Vagina (tissue), 2 donors: ENCODE data around the gene SPHK1. TPM values are rescaled to one million over a fixed set of nuclear protein-coding genes. Genes with fewer than 3 reads are reported as not detected.
A peak's percentile ranks its signal among the peaks of the same experiment; 100 is the strongest.

Source experiments
- DNase-seq, 2 donors: peaks; one replicate each; pipeline ENCODE4 v3.0.0-alpha.2; 2017; ENCODE audit errors: extremely low spot score in 2 of 2
- H3K27ac ChIP-seq: fragments of 200-600 bp; sonication (generic); one replicate; pipeline ENCODE4 v1.5.1; 2019
- H3K27me3 ChIP-seq: fragments of 200-600 bp; sonication (generic); one replicate; pipeline ENCODE4 v1.5.1; 2019
- H3K36me3 ChIP-seq, 2 donors: fragments of 200-600 bp; sonication (generic); one replicate each; pipeline ENCODE4 v1.5.1; 2017 to 2019
- H3K4me1 ChIP-seq: fragments of 200-600 bp; sonication (generic); one replicate; pipeline ENCODE4 v1.5.1; 2019
- H3K4me3 ChIP-seq, 2 donors: fragments of 200-600 bp; sonication (generic); 1 replicate in 1 of 2; 2 replicates in 1 of 2; pipeline ENCODE4 v1.5.1; 2016 to 2019
- H3K9me3 ChIP-seq: fragments of 200-600 bp; sonication (generic); one replicate; pipeline ENCODE4 v1.5.1; 2019
- CTCF ChIP-seq, 3 experiments: fragments of 450-650 bp in 2 of 3; fragments of 200-600 bp in 1 of 3; sonication (generic) in 1 of 3; IDR thresholded peaks; one replicate each; pipeline ENCODE4 v1.5.1; 2017 to 2019; ENCODE audit warnings: antibody characterized with exemption in 3 of 3, mild to moderate bottlenecking in 2 of 3, moderate library complexity in 2 of 3
- POLR2A ChIP-seq, 2 donors: fragments of 450-650 bp; IDR thresholded peaks; one replicate each; pipeline ENCODE4 v1.6.1; 2017; ENCODE audit warnings: antibody characterized with exemption in 2 of 2, mild to moderate bottlenecking in 2 of 2, moderate library complexity in 2 of 2
- POLR2AphosphoS5 ChIP-seq, 2 donors: sonication (generic); formaldehyde crosslinking; IDR thresholded peaks; one replicate each; pipeline ENCODE4 v1.9.0; 2017; ENCODE audit warnings: antibody characterized with exemption in 2 of 2, mild to moderate bottlenecking in 2 of 2, low read depth in 1 of 2; ENCODE audit not compliant: insufficient read depth in 1 of 2
- intact Hi-C: fragments of 100-400 bp; cut with DNase I; formaldehyde crosslinking; loops from one replicate; pipeline ENCODE4 v1.15.1; 2023
- total RNA-seq: library from RNA; depleted of rRNA; stranded (reverse); fragments of >200 nt; gene quantifications from one replicate; pipeline ENCODE4 v1.2.3, GENCODE V29; 2016

Gene SPHK1
- total RNA-seq, 1 donor from 2014 or later: 11.0 TPM

GRCh38 chr17:76415786-76416185, 31.4 kb downstream of the SPHK1 start:
- H3K27ac ChIP-seq: no peak overlapping the region
- H3K4me3 ChIP-seq: no peak overlapping the region
- no peaks in the 10 kb centered on the region for H3K36me3 ChIP-seq
- H3K4me1 ChIP-seq: peaks cover 25% of the 10 kb centered on the region
- no peak for TF ChIP-seq CTCF (IDR thresholded peaks at IDR 0.05)
- no peak for TF ChIP-seq POLR2AphosphoS5 (IDR thresholded peaks at IDR 0.05; ENCODE audit: insufficient read depth in 1 of 2, low read depth in 1 of 2)
- no peak for TF ChIP-seq POLR2A (IDR thresholded peaks at IDR 0.05)
- H3K9me3 ChIP-seq: no peaks in the 10 kb centered on the region
- intact Hi-C loops: no loop called here
- no peaks in the 10 kb centered on the region for H3K27me3 ChIP-seq
- DNase-seq: no peak

- intact Hi-C loops: no loop called here
- no peak for DNase-seq
- Histone ChIP-seq H3K4me3 (no peak overlapping the region), H3K4me1 (peaks cover 29% of the 10 kb centered on the region), H3K27me3 (no peaks in the 10 kb centered on the region), H3K36me3 (no peaks in the 10 kb centered on the region), H3K9me3 (no peaks in the 10 kb centered on the region), H3K27ac (no peak overlapping the region)
- TF ChIP-seq POLR2A (IDR thresholded peaks at IDR 0.05) (no peak), POLR2AphosphoS5 (IDR thresholded peaks at IDR 0.05; ENCODE audit: insufficient read depth in 1 of 2, low read depth in 1 of 2) (no peak), CTCF (IDR thresholded peaks at IDR 0.05) (no peak)
Measured at GRCh38 chr17:76416457-76416856, 32.0 kb downstream of the SPHK1 start.

GRCh38 chr17:76416899-76417298, 32.5 kb downstream of the SPHK1 start:
- no peaks in the 10 kb centered on the region for H3K36me3 ChIP-seq
- H3K9me3 ChIP-seq: no peaks in the 10 kb centered on the region
- H3K27ac ChIP-seq: no peak overlapping the region
- intact Hi-C loops: no loop called here
- H3K27me3 ChIP-seq: no peaks in the 10 kb centered on the region
- H3K4me1 ChIP-seq: peaks cover 29% of the 10 kb centered on the region
- no peak for TF ChIP-seq CTCF (IDR thresholded peaks at IDR 0.05)
- no peak for TF ChIP-seq POLR2A (IDR thresholded peaks at IDR 0.05)
- TF ChIP-seq POLR2AphosphoS5 (IDR thresholded peaks at IDR 0.05; ENCODE audit: insufficient read depth in 1 of 2, low read depth in 1 of 2): no peak
- DNase-seq: no peak
- H3K4me3 ChIP-seq: no peak overlapping the region

- Histone ChIP-seq H3K4me1 (peaks cover 29% of the 10 kb centered on the region), H3K27ac (no peak overlapping the region), H3K4me3 (no peak overlapping the region), H3K9me3 (no peaks in the 10 kb centered on the region), H3K36me3 (no peaks in the 10 kb centered on the region), H3K27me3 (no peaks in the 10 kb centered on the region)
- intact Hi-C loops: no loop called here
- TF ChIP-seq POLR2A (IDR thresholded peaks at IDR 0.05) (no peak), POLR2AphosphoS5 (IDR thresholded peaks at IDR 0.05; ENCODE audit: insufficient read depth in 1 of 2, low read depth in 1 of 2) (no peak), CTCF (IDR thresholded peaks at IDR 0.05) (no peak)
- DNase-seq: no peak
Measured at GRCh38 chr17:76417499-76418143, 33.2 kb downstream of the SPHK1 start.

- H3K27ac ChIP-seq: no peak overlapping the region
- no peaks in the 10 kb centered on the region for H3K27me3 ChIP-seq
- H3K36me3 ChIP-seq: no peaks in the 10 kb centered on the region
- no peaks in the 10 kb centered on the region for H3K9me3 ChIP-seq
- intact Hi-C loops: no loop called here
- TF ChIP-seq POLR2AphosphoS5 (IDR thresholded peaks at IDR 0.05; ENCODE audit: insufficient read depth in 1 of 2, low read depth in 1 of 2): no peak
- TF ChIP-seq CTCF (IDR thresholded peaks at IDR 0.05): no peak
- TF ChIP-seq POLR2A (IDR thresholded peaks at IDR 0.05): no peak
- peak in 1 of 2 donors; percentile 81 for DNase-seq
- no peak overlapping the region for H3K4me3 ChIP-seq
- peaks cover 26% of the 10 kb centered on the region for H3K4me1 ChIP-seq
Measured at GRCh38 chr17:76419576-76420260, 35.3 kb downstream of the SPHK1 start.
